ENCODE measurements around the gene DTX1.

DTX1 gene

GRCh38 chr12:113083863-113084435 lies 27.4 kb downstream of the DTX1 start:
- TF ChIP-seq CTCF (IDR thresholded peaks at IDR 0.05; ENCODE audit: low read depth, low read length) = no peak
- H3K4me3 ChIP-seq (ENCODE audit: low read depth, low read length) = no peak overlapping the region

GRCh38 chr12:113086249-113087164 lies 30.0 kb downstream of the DTX1 start:
- TF ChIP-seq CTCF (IDR thresholded peaks at IDR 0.05; ENCODE audit: low read depth, low read length) = no peak
- no peak overlapping the region for H3K4me3 ChIP-seq (ENCODE audit: low read depth, low read length)

GRCh38 chr12:113087193-113087592 lies 30.7 kb downstream of the DTX1 start:
- H3K4me3 ChIP-seq (ENCODE audit: low read depth, low read length) = no peak overlapping the region
- TF ChIP-seq CTCF (IDR thresholded peaks at IDR 0.05; ENCODE audit: low read depth, low read length) = no peak

GRCh38 chr12:113088037-113088436 lies 31.5 kb downstream of the DTX1 start:
- TF ChIP-seq CTCF (IDR thresholded peaks at IDR 0.05; ENCODE audit: low read depth, low read length) = no peak
- no peak overlapping the region for H3K4me3 ChIP-seq (ENCODE audit: low read depth, low read length)

- no peak overlapping the region for H3K4me3 ChIP-seq (ENCODE audit: low read depth, low read length)
- no peak for TF ChIP-seq CTCF (IDR thresholded peaks at IDR 0.05; ENCODE audit: low read depth, low read length)
These were observed 32.6 kb downstream of the DTX1 start for GRCh38 chr12:113088971-113089756.

- no peak overlapping the region for H3K4me3 ChIP-seq (ENCODE audit: low read depth, low read length)
- no peak for TF ChIP-seq CTCF (IDR thresholded peaks at IDR 0.05; ENCODE audit: low read depth, low read length)
These were observed 33.3 kb downstream of the DTX1 start for GRCh38 chr12:113089839-113090238.

Data from WI38 (cell line).